WTC11 (cell line): ENCODE data around the gene STARD8. TPM values are rescaled to one million over a fixed set of nuclear protein-coding genes. Genes with fewer than 3 reads are reported as not detected.

Source experiments
- ATAC-seq: fragments of 200-7000 bp; cut with Tn5 transposase; 2 replicates; pipeline ENCODE4 v1.10.0; 2021; ENCODE audit warnings: mild to moderate bottlenecking, moderate library complexity
- CTCF ChIA-PET: fragments of 300-600 bp; sonication (Branson Sonifier 250); formaldehyde crosslinking; loops from one replicate; lab custom pipeline; 2021; ENCODE audit warnings: antibody characterized with exemption; lab: Charles Lee
- POLR2A ChIA-PET: fragments of 350-600 bp; sonication (Branson Sonifier 250); formaldehyde crosslinking; loops from one replicate; lab custom pipeline; 2021; ENCODE audit warnings: antibody characterized with exemption; lab: Charles Lee
- DNase-seq: peaks from one replicate; pipeline ENCODE4 v3.0.0; 2021; ENCODE audit warnings: low spot score
- H3K27ac Mint-ChIP-seq: 2 replicates; pipeline ENCODE4 v1.8.0; 2021; ENCODE audit warnings: mixed read lengths
- H3K27me3 Mint-ChIP-seq: 2 replicates; pipeline ENCODE4 v1.8.0; 2021; ENCODE audit warnings: low read depth, mild to moderate bottlenecking, moderate library complexity, mixed read lengths
- H3K36me3 Mint-ChIP-seq: 2 replicates; pipeline ENCODE4 v1.8.0; 2021; ENCODE audit warnings: mixed read lengths
- H3K4me1 Mint-ChIP-seq: 2 replicates; pipeline ENCODE4 v1.8.0; 2022; ENCODE audit warnings: mixed read lengths
- H3K4me3 Mint-ChIP-seq: 2 replicates; pipeline ENCODE4 v1.8.0; 2021; ENCODE audit warnings: mild to moderate bottlenecking, moderate library complexity, mixed read lengths
- H3K9me3 Mint-ChIP-seq: 2 replicates; pipeline ENCODE4 v1.8.0; 2021; ENCODE audit warnings: mixed read lengths
- ATF2 ChIP-seq: sonication (generic); formaldehyde crosslinking; IDR thresholded peaks from 2 replicates; pipeline ENCODE4 v1.8.1; 2022; ENCODE audit warnings: low read depth, missing genetic modification reagents, borderline replicate concordance
- CDX4 ChIP-seq: fragments of 250-450 bp; sonication (Bioruptor Pico); IDR thresholded peaks from 2 replicates; pipeline ENCODE4 v1.9.0; 2021; ENCODE audit warnings: moderate library complexity, mild to moderate bottlenecking, inconsistent platforms, borderline replicate concordance
- EMX1 ChIP-seq: fragments of 250-450 bp; sonication (Bioruptor Pico); IDR thresholded peaks from 2 replicates; pipeline ENCODE4 v1.8.0; 2021; ENCODE audit warnings: mild to moderate bottlenecking
- JAZF1 ChIP-seq: fragments of 250-450 bp; sonication (Bioruptor Pico); IDR thresholded peaks from 2 replicates; pipeline ENCODE4 v1.9.0; 2021; ENCODE audit warnings: moderate library complexity, mild to moderate bottlenecking, inconsistent platforms
- JUN ChIP-seq: sonication (generic); formaldehyde crosslinking; IDR thresholded peaks from 2 replicates; pipeline ENCODE4 v1.8.0; 2023; ENCODE audit warnings: mild to moderate bottlenecking, missing genetic modification reagents
- MXD4 ChIP-seq: fragments of 250-450 bp; sonication (Bioruptor Pico); IDR thresholded peaks from 2 replicates; pipeline ENCODE4 v1.8.0; 2021; ENCODE audit warnings: mild to moderate bottlenecking, moderate library complexity, borderline replicate concordance
- NFE2L1 ChIP-seq: sonication (generic); formaldehyde crosslinking; IDR thresholded peaks from 2 replicates; pipeline ENCODE4 v1.8.1; 2023; ENCODE audit warnings: missing genetic modification reagents
- SP1 ChIP-seq: sonication (generic); formaldehyde crosslinking; conservative IDR thresholded peaks from 2 replicates; pipeline ENCODE4 v1.8.1; 2022; ENCODE audit warnings: missing genetic modification reagents
- STAT6 ChIP-seq: sonication (generic); formaldehyde crosslinking; conservative IDR thresholded peaks from 2 replicates; pipeline ENCODE4 v1.8.1; 2023; ENCODE audit warnings: mild to moderate bottlenecking, low read depth, missing genetic modification reagents, moderate library complexity
- ZNF138 ChIP-seq: sonication (generic); formaldehyde crosslinking; conservative IDR thresholded peaks from 2 replicates; pipeline ENCODE4 v1.8.1; 2022; ENCODE audit warnings: mild to moderate bottlenecking, moderate library complexity, missing genetic modification reagents
- ZNF416 ChIP-seq: fragments of 250-450 bp; sonication (Bioruptor Pico); IDR thresholded peaks from 2 replicates; pipeline ENCODE4 v1.9.0; 2021; ENCODE audit warnings: mild to moderate bottlenecking, inconsistent platforms
- total RNA-seq: library from RNA; stranded (reverse); gene quantifications from 3 replicates; pipeline ENCODE4 v1.2.3, GENCODE V29; 2021
- TF ChIP-seq, protein P1 (sequence below): fragments of 200-600 bp; IDR thresholded peaks from 2 replicates; pipeline ENCODE4 v1.8.0; 2022; ENCODE audit warnings: antibody characterized with exemption
- TF ChIP-seq, protein P2 (sequence below): sonication (generic); formaldehyde crosslinking; IDR thresholded peaks from 2 replicates; pipeline ENCODE4 v1.8.0; 2022; ENCODE audit warnings: mild to moderate bottlenecking, missing genetic modification reagents
- TF ChIP-seq, protein P3 (sequence below): sonication (generic); formaldehyde crosslinking; IDR thresholded peaks from 2 replicates; pipeline ENCODE4 v1.8.0; 2023; ENCODE audit warnings: missing genetic modification reagents, mild to moderate bottlenecking, borderline replicate concordance
- TF ChIP-seq, protein P4 (sequence below): sonication (generic); formaldehyde crosslinking; IDR thresholded peaks from 2 replicates; pipeline ENCODE4 v1.8.0; 2023; ENCODE audit warnings: missing genetic modification reagents
- TF ChIP-seq, protein P5 (sequence below): sonication (generic); formaldehyde crosslinking; conservative IDR thresholded peaks from 2 replicates; pipeline ENCODE4 v1.8.1; 2022; ENCODE audit warnings: mild to moderate bottlenecking, missing genetic modification reagents

The STARD8 gene
- total RNA-seq, 1 experiment from 2014 or later = 8.5 TPM

DNA sequence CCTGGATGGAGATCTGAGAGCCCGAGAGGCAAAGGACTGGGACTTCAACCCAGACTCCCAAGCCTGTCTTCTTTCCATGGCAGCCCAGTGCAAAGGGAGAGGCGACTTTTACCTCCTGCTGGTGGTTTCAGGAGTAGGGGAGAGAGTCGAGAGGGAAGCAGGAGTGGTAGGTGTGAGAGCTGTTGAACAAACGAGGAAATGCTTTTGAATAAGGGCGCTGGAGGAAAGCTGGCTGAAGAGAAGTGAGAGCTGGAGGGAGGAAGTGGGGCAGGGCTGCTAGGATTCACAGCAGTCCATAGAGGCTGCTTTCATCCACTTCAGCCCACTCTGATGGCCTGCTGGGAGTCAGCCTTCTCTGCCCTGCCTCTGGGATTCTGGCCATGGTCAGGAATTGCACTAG, 99.5 kb downstream of the STARD8 start (continued):
- TF ChIP-seq ATF2 (no peak), SP1 (CRISPR knock-in tag) (no peak)

- no peak overlapping the region for H3K4me3 Mint-ChIP-seq
- no peak for TF ChIP-seq STAT6 (CRISPR knock-in tag)
- TF ChIP-seq CDX4 = no peak
- TF ChIP-seq, protein P1, sequence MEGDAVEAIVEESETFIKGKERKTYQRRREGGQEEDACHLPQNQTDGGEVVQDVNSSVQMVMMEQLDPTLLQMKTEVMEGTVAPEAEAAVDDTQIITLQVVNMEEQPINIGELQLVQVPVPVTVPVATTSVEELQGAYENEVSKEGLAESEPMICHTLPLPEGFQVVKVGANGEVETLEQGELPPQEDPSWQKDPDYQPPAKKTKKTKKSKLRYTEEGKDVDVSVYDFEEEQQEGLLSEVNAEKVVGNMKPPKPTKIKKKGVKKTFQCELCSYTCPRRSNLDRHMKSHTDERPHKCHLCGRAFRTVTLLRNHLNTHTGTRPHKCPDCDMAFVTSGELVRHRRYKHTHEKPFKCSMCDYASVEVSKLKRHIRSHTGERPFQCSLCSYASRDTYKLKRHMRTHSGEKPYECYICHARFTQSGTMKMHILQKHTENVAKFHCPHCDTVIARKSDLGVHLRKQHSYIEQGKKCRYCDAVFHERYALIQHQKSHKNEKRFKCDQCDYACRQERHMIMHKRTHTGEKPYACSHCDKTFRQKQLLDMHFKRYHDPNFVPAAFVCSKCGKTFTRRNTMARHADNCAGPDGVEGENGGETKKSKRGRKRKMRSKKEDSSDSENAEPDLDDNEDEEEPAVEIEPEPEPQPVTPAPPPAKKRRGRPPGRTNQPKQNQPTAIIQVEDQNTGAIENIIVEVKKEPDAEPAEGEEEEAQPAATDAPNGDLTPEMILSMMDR = no peak
Measured at GRCh38 chrX:68748030-68748429, 100.6 kb downstream of the STARD8 start.

GRCh38 chrX:68749426-68749825, 102.0 kb downstream of the STARD8 start:
- no peak for ATAC-seq
- H3K9me3 Mint-ChIP-seq = no peaks in the 10 kb centered on the region
- no peaks in the 10 kb centered on the region for H3K36me3 Mint-ChIP-seq
- ChIA-PET POLR2A (no interaction called here), CTCF (interaction anchor here (1.7 kb wide), 1 partner anchor 16 kb away, joined by 5 read pairs; no protein-coding TSS in a partner anchor)
- no peaks in the 10 kb centered on the region for H3K27me3 Mint-ChIP-seq
- DNase-seq = no peak
- H3K4me1 Mint-ChIP-seq = no peaks in the 10 kb centered on the region
- H3K4me3 Mint-ChIP-seq = no peak overlapping the region
- TF ChIP-seq, protein P2, sequence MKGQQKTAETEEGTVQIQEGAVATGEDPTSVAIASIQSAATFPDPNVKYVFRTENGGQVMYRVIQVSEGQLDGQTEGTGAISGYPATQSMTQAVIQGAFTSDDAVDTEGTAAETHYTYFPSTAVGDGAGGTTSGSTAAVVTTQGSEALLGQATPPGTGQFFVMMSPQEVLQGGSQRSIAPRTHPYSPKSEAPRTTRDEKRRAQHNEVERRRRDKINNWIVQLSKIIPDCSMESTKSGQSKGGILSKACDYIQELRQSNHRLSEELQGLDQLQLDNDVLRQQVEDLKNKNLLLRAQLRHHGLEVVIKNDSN (CRISPR knock-in tag) = no peak
- TF ChIP-seq EMX1 (CRISPR knock-in tag) = no peak
- no peak for TF ChIP-seq ZNF138 (CRISPR knock-in tag)
- TF ChIP-seq NFE2L1 (CRISPR knock-in tag) = no peak
- TF ChIP-seq, protein P3, sequence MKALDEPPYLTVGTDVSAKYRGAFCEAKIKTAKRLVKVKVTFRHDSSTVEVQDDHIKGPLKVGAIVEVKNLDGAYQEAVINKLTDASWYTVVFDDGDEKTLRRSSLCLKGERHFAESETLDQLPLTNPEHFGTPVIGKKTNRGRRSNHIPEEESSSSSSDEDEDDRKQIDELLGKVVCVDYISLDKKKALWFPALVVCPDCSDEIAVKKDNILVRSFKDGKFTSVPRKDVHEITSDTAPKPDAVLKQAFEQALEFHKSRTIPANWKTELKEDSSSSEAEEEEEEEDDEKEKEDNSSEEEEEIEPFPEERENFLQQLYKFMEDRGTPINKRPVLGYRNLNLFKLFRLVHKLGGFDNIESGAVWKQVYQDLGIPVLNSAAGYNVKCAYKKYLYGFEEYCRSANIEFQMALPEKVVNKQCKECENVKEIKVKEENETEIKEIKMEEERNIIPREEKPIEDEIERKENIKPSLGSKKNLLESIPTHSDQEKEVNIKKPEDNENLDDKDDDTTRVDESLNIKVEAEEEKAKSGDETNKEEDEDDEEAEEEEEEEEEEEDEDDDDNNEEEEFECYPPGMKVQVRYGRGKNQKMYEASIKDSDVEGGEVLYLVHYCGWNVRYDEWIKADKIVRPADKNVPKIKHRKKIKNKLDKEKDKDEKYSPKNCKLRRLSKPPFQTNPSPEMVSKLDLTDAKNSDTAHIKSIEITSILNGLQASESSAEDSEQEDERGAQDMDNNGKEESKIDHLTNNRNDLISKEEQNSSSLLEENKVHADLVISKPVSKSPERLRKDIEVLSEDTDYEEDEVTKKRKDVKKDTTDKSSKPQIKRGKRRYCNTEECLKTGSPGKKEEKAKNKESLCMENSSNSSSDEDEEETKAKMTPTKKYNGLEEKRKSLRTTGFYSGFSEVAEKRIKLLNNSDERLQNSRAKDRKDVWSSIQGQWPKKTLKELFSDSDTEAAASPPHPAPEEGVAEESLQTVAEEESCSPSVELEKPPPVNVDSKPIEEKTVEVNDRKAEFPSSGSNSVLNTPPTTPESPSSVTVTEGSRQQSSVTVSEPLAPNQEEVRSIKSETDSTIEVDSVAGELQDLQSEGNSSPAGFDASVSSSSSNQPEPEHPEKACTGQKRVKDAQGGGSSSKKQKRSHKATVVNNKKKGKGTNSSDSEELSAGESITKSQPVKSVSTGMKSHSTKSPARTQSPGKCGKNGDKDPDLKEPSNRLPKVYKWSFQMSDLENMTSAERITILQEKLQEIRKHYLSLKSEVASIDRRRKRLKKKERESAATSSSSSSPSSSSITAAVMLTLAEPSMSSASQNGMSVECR (CRISPR knock-in tag) = no peak
- TF ChIP-seq ZNF416 (CRISPR knock-in tag) = no peak
- TF ChIP-seq, protein P4, sequence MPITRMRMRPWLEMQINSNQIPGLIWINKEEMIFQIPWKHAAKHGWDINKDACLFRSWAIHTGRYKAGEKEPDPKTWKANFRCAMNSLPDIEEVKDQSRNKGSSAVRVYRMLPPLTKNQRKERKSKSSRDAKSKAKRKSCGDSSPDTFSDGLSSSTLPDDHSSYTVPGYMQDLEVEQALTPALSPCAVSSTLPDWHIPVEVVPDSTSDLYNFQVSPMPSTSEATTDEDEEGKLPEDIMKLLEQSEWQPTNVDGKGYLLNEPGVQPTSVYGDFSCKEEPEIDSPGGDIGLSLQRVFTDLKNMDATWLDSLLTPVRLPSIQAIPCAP (CRISPR knock-in tag) = no peak
- no peak for TF ChIP-seq MXD4 (CRISPR knock-in tag)
- TF ChIP-seq, protein P5, sequence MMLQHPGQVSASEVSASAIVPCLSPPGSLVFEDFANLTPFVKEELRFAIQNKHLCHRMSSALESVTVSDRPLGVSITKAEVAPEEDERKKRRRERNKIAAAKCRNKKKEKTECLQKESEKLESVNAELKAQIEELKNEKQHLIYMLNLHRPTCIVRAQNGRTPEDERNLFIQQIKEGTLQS (CRISPR knock-in tag) = no peak
- TF ChIP-seq JAZF1 (CRISPR knock-in tag) = no peak
- TF ChIP-seq JUN (CRISPR knock-in tag) = no peak
- TF ChIP-seq, all 79 proteins: peak for 0
- H3K27ac Mint-ChIP-seq = no peak overlapping the region

More at GRCh38 chrX:68748030-68748429, 100.6 kb downstream of the STARD8 start:
- CTCF ChIA-PET = no interaction called here
- H3K4me1 Mint-ChIP-seq = no peaks in the 10 kb centered on the region
- H3K27me3 Mint-ChIP-seq = no peaks in the 10 kb centered on the region
- H3K9me3 Mint-ChIP-seq = no peaks in the 10 kb centered on the region
- ATAC-seq = no peak
- no peaks in the 10 kb centered on the region for H3K36me3 Mint-ChIP-seq
- H3K27ac Mint-ChIP-seq = no peak overlapping the region
- no peak for DNase-seq
- POLR2A ChIA-PET = no interaction called here
